Spleen (tissue), 11 donors: ENCODE results near the gene OFD1. TPM values are rescaled to one million over a fixed set of nuclear protein-coding genes. Genes with fewer than 3 reads are reported as not detected.

Source experiments
- DNase-seq: peaks from one replicate; pipeline ENCODE4 v3.0.0-alpha.2; 2020
- H3K27ac ChIP-seq, 8 donors: fragments of 200-600 bp; sonication (generic) in 7 of 8; 1 replicate in 4 of 8; 2 replicates in 4 of 8; pipeline versions ENCODE4 v1.5.0 to v1.8.0; 2016 to 2021; ENCODE audit warnings: inconsistent platforms in 4 of 8, mild to moderate bottlenecking in 4 of 8, moderate library complexity in 1 of 8
- H3K27me3 ChIP-seq, 7 donors: fragments of 200-600 bp; sonication (generic) in 6 of 7; replicated peaks in 1 of 7; 1 replicate in 4 of 7; 2 replicates in 3 of 7; pipeline versions ENCODE4 v1.5.0 to v1.8.0; 2016 to 2021; ENCODE audit warnings: inconsistent platforms in 3 of 7, mild to moderate bottlenecking in 1 of 7
- H3K36me3 ChIP-seq, 6 donors: fragments of 200-600 bp; sonication (generic) in 5 of 6; 1 replicate in 4 of 6; 2 replicates in 2 of 6; pipeline versions ENCODE4 v1.5.0 to v1.8.0; 2016 to 2021; ENCODE audit warnings: inconsistent platforms in 2 of 6
- H3K4me1 ChIP-seq, 6 donors: fragments of 200-600 bp; sonication (generic) in 5 of 6; 1 replicate in 3 of 6; 2 replicates in 3 of 6; pipeline versions ENCODE4 v1.5.0 to v1.8.0; 2016 to 2021; ENCODE audit warnings: inconsistent platforms in 3 of 6
- H3K4me3 ChIP-seq, 8 donors: fragments of 200-600 bp; sonication (generic) in 7 of 8; 1 replicate in 4 of 8; 2 replicates in 4 of 8; pipeline versions ENCODE4 v1.5.0 to v1.8.0; 2016 to 2021; ENCODE audit warnings: inconsistent platforms in 4 of 8, mild to moderate bottlenecking in 4 of 8, moderate library complexity in 2 of 8
- H3K9me3 ChIP-seq, 8 donors: fragments of 200-600 bp; sonication (generic) in 7 of 8; 1 replicate in 4 of 8; 2 replicates in 4 of 8; pipeline versions ENCODE4 v1.5.0 to v1.8.0; 2016 to 2021; ENCODE audit warnings: inconsistent platforms in 4 of 8
- POLR2A ChIP-seq, 3 donors: fragments of 450-650 bp; IDR thresholded peaks; one replicate each; pipeline ENCODE4 v1.5.1; 2017; ENCODE audit warnings: antibody characterized with exemption in 3 of 3, mild to moderate bottlenecking in 1 of 3
- POLR2AphosphoS5 ChIP-seq, 3 donors: sonication (generic); formaldehyde crosslinking; IDR thresholded peaks; one replicate each; pipeline ENCODE4 v1.5.1; 2017; ENCODE audit warnings: antibody characterized with exemption in 3 of 3
- WGBS, 5 donors: extraction: QIAGEN DNeasy Blood & Tissue Kit in 3 of 5; methylation state at CpG; one replicate each; pipeline versions ENCODE4 v1.1.5 to v1.1.7; 2013 to 2018; 5-methylcytosine and 5-hydroxymethylcytosine counted together
- intact Hi-C: fragments of 100-400 bp; cut with DNase I; formaldehyde crosslinking; loops from one replicate; pipeline ENCODE4 v1.15.0; 2023; ENCODE audit warnings: low total_unique reads
- polyA plus RNA-seq, 3 donors: library from polyadenylated mRNA; stranded (reverse); fragments of 200-250 nt; gene quantifications; one replicate each; pipeline ENCODE4 v1.2.1, GENCODE V29; 2013
- total RNA-seq, 7 donors: library from RNA; depleted of rRNA in 3 of 7; stranded (reverse); fragments of >200 nt in 3 of 7; fragmentation: NEBNext Ultra II Directional in 4 of 7; extraction: Animal tissue kit (Norgen Biotek cat#: 25700) in 4 of 7; gene quantifications; one replicate each; pipeline versions ENCODE4 v1.1.0 to v1.2.1, GENCODE V29; 2016 to 2021
- TF ChIP-seq, protein P1 (sequence below), 11 experiments: fragments of 200-600 bp in 7 of 11; fragments of 450-650 bp in 4 of 11; sonication (generic) in 4 of 11; IDR thresholded peaks in 8 of 11; conservative IDR thresholded peaks in 3 of 11; 1 replicate in 7 of 11; 2 replicates in 4 of 11; pipeline versions ENCODE4 v1.4.0 to v1.8.0; 2016 to 2021; ENCODE audit warnings: antibody characterized with exemption in 11 of 11, inconsistent platforms in 4 of 11, mild to moderate bottlenecking in 1 of 11
- donor health status: healthy with polysubstance abuse.
- donor health status: DM: no; HTN: no; CAD: no; lungs with moderate emphysema.
- donor health status: DM: no; HTN: no; CAD: no.
- donor health status: Bipolar disorder and iron deficiency.
- donor health status: healthy.
- donor health status: DM: no; HTN: no; CAD: no.
- donor health status: DM: yes; HTN: yes; CAD: no.

The OFD1 gene
- total and polyA plus RNA-seq, 10 donors, result 33.6 to 138 (median 50.9) TPM

- Histone ChIP-seq H3K36me3 (peaks cover 0 to 78% (median 19%) of the 10 kb centered on the region in 6 donors), H3K9me3 (no peaks in the 10 kb centered on the region), H3K4me1 (peaks cover 10 to 83% (median 35%) of the 10 kb centered on the region in 6 donors), H3K4me3 (no peak overlapping the region), H3K27me3 (no peaks in the 10 kb centered on the region), H3K27ac (peak overlapping the region in 4 of 8 donors; percentile 32 to 57 (median 53))
- intact Hi-C loops, result loop anchor here (10.0 kb wide), 2 partner anchors 100 to 280 kb away; partner anchors contain the start of gene TCEANC
- no peak for DNase-seq
- TF ChIP-seq POLR2A (IDR thresholded peaks at IDR 0.05) (no peak), POLR2AphosphoS5 (IDR thresholded peaks at IDR 0.05) (no peak)
- TF ChIP-seq, protein P1, sequence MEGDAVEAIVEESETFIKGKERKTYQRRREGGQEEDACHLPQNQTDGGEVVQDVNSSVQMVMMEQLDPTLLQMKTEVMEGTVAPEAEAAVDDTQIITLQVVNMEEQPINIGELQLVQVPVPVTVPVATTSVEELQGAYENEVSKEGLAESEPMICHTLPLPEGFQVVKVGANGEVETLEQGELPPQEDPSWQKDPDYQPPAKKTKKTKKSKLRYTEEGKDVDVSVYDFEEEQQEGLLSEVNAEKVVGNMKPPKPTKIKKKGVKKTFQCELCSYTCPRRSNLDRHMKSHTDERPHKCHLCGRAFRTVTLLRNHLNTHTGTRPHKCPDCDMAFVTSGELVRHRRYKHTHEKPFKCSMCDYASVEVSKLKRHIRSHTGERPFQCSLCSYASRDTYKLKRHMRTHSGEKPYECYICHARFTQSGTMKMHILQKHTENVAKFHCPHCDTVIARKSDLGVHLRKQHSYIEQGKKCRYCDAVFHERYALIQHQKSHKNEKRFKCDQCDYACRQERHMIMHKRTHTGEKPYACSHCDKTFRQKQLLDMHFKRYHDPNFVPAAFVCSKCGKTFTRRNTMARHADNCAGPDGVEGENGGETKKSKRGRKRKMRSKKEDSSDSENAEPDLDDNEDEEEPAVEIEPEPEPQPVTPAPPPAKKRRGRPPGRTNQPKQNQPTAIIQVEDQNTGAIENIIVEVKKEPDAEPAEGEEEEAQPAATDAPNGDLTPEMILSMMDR (IDR thresholded peaks at IDR 0.05 in 8 of 11, conservative IDR thresholded peaks at IDR 0.05 in 3 of 11), result no peak
- WGBS, 5 donors, result 29 to 67% (median 44%) methylated on average over 1 of the region's 1 CpG
Observed at GRCh38 chrX:13755254-13755653, 20.7 kb downstream of the OFD1 start.

DNA sequence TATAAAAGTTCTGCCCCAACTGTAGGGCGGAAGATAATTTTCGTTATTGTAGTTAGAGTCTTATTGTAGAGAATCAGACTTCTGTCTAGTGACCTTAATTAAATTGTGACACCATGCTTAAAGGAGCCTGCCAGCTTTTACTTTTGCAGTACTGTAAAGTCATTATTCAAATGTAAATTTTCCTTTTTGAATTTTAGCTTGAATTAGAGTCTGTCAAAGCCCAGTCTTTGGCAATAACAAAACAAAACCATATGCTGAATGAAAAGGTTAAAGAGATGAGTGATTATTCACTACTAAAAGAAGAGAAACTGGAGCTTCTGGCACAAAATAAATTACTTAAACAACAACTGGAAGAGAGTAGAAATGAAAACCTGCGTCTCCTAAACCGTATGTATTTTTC, 21.8 kb downstream of the OFD1 start:
- intact Hi-C loops, result loop anchor here (10.0 kb wide), 2 partner anchors 102 to 278 kb away; partner anchors contain the start of gene TCEANC
- DNase-seq, result no peak
- H3K4me1 ChIP-seq, result peaks cover 10 to 83% (median 44%) of the 10 kb centered on the region in 6 donors
- H3K4me3 ChIP-seq, result no peak overlapping the region
- 89 to 98% (median 96%) methylated on average over 4 of the region's 4 CpGs for WGBS, 5 donors
- no peaks in the 10 kb centered on the region for H3K9me3 ChIP-seq
- H3K27ac ChIP-seq, result peak overlapping the region in 2 of 8 donors; percentile 51 to 57
- TF ChIP-seq, protein P1 (IDR thresholded peaks at IDR 0.05 in 8 of 11, conservative IDR thresholded peaks at IDR 0.05 in 3 of 11), result no peak
- no peak for TF ChIP-seq POLR2AphosphoS5 (IDR thresholded peaks at IDR 0.05)
- TF ChIP-seq POLR2A (IDR thresholded peaks at IDR 0.05), result no peak
- peaks cover 0 to 77% (median 24%) of the 10 kb centered on the region in 6 donors for H3K36me3 ChIP-seq
- H3K27me3 ChIP-seq, result no peaks in the 10 kb centered on the region

GRCh38 chrX:13759152-13759718, 24.7 kb downstream of the OFD1 start:
- TF ChIP-seq, protein P1 (IDR thresholded peaks at IDR 0.05 in 8 of 11, conservative IDR thresholded peaks at IDR 0.05 in 3 of 11), result no peak
- TF ChIP-seq POLR2A (IDR thresholded peaks at IDR 0.05) (no peak), POLR2AphosphoS5 (IDR thresholded peaks at IDR 0.05) (no peak)
- H3K27me3 ChIP-seq, result no peaks in the 10 kb centered on the region
- DNase-seq, result no peak
- WGBS, 5 donors, result 22 to 59% (median 54%) methylated on average over 4 to 8 of the region's 8 CpGs
- H3K27ac ChIP-seq, result peak overlapping the region in 7 of 8 donors; percentile 8 to 82 (median 70)
- intact Hi-C loops, result loop anchor here (10.0 kb wide), 2 partner anchors 104 to 276 kb away; partner anchors contain the start of gene TCEANC
- peak overlapping the region in 1 of 8 donors; percentile 25 for H3K4me3 ChIP-seq
- no peaks in the 10 kb centered on the region for H3K9me3 ChIP-seq
- peaks cover 0 to 88% (median 37%) of the 10 kb centered on the region in 6 donors for H3K36me3 ChIP-seq
- peaks cover 6 to 87% (median 41%) of the 10 kb centered on the region in 6 donors for H3K4me1 ChIP-seq

DNA sequence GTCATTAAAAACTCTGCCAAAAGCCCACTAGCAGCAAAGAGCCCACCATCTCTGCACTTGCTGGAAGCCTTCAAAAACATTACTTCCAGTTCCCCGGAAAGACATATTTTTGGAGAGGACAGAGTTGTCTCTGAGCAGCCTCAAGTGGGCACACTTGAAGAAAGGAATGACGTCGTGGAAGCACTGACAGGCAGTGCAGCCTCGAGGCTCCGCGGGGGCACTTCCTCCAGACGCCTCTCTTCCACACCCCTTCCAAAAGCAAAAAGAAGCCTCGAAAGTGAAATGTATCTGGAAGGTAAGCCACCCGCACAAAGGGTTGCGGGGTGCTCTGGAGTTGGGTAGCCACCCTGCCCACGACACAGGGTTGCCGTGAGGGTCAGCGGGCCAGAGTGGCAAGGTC, 25.9 kb downstream of the OFD1 start:
- H3K36me3 ChIP-seq, result peaks cover 0 to 91% (median 37%) of the 10 kb centered on the region in 6 donors
- no peak for DNase-seq
- intact Hi-C loops, result no loop called here
- H3K27ac ChIP-seq, result peak overlapping the region in 5 of 8 donors; percentile 2 to 82 (median 74)
- TF ChIP-seq POLR2AphosphoS5 (IDR thresholded peaks at IDR 0.05) (peak in 2 of 3 donors; percentile 38 to 41), POLR2A (IDR thresholded peaks at IDR 0.05) (no peak)
- TF ChIP-seq, protein P1 (IDR thresholded peaks at IDR 0.05 in 8 of 11, conservative IDR thresholded peaks at IDR 0.05 in 3 of 11), result no peak
- peaks cover 6 to 87% (median 39%) of the 10 kb centered on the region in 6 donors for H3K4me1 ChIP-seq
- no peaks in the 10 kb centered on the region for H3K27me3 ChIP-seq
- WGBS, 5 donors, result 53 to 75% (median 68%) methylated on average over 10 to 13 of the region's 13 CpGs
- no peak overlapping the region for H3K4me3 ChIP-seq
- H3K9me3 ChIP-seq, result no peaks in the 10 kb centered on the region
